Effector CD4-positive, alpha-beta T cell (primary cell): Measurements from ENCODE around the gene C17orf107.
"Not testable (repeated sequence)": the region's sequence is repeated elsewhere in the genome, so short reads cannot be mapped to it uniquely, and the experiment has no call there.

Source experiments
- DNase-seq: peaks from one replicate; pipeline ENCODE4 v3.0.0-alpha.2; 2020

Gene C17orf107

GRCh38 chr17:4901108-4901647 lies 1.8 kb downstream of the C17orf107 start:
- no peak for DNase-seq

GRCh38 chr17:4901648-4902344 lies 2.5 kb downstream of the C17orf107 start:
- DNase-seq = no peak

- no peak for DNase-seq
Measured at GRCh38 chr17:4902540-4902939, 3.2 kb downstream of the C17orf107 start.

- DNase-seq = peak; percentile 73
Measured at GRCh38 chr17:4903051-4903818, 3.9 kb downstream of the C17orf107 start, which contains the start of gene CHRNE. TSS of gene CHRNE (minus strand) at chr17:4903098. CDS start at chr17:4903063, 35 bp downstream.

- not testable (repeated sequence) for DNase-seq
Measured at GRCh38 chr17:4906642-4907041, 7.3 kb downstream of the C17orf107 start.

GRCh38 chr17:4908301-4908700 lies 9.0 kb downstream of the C17orf107 start:
- DNase-seq = no peak

GRCh38 chr17:4908711-4909496 lies 9.6 kb downstream of the C17orf107 start:
- DNase-seq = peak; percentile 44

- no peak for DNase-seq
Measured at GRCh38 chr17:4913994-4914393, 14.7 kb downstream of the C17orf107 start.

- not testable (repeated sequence) for DNase-seq
Measured at GRCh38 chr17:4914551-4914950, 15.2 kb downstream of the C17orf107 start.

GRCh38 chr17:4919511-4920047 lies 20.2 kb downstream of the C17orf107 start:
- DNase-seq = no peak

- DNase-seq = no peak
Measured at GRCh38 chr17:4920351-4921048, 21.2 kb downstream of the C17orf107 start.

- no peak for DNase-seq
Measured at GRCh38 chr17:4921320-4921719, 22.0 kb downstream of the C17orf107 start.

GRCh38 chr17:4926577-4927335 lies 27.4 kb downstream of the C17orf107 start:
- DNase-seq = not testable (repeated sequence)

GRCh38 chr17:4928881-4929280 lies 29.5 kb downstream of the C17orf107 start:
- DNase-seq = no peak

GRCh38 chr17:4931963-4932362 lies 32.6 kb downstream of the C17orf107 start, which contains the start of gene GP1BA:
TSS of gene GP1BA (plus strand) at chr17:4932277. CDS start at chr17:4932605, 328 bp downstream.
- DNase-seq = no peak

GRCh38 chr17:4932756-4933155 lies 33.4 kb downstream of the C17orf107 start:
- DNase-seq = no peak

- no peak for DNase-seq
Measured at GRCh38 chr17:4933646-4934045, 34.3 kb downstream of the C17orf107 start.

GRCh38 chr17:4934173-4934979 lies 35.0 kb downstream of the C17orf107 start:
- DNase-seq = no peak

GRCh38 chr17:4935650-4936049 lies 36.3 kb downstream of the C17orf107 start:
- DNase-seq = no peak

- no peak for DNase-seq
Measured at GRCh38 chr17:4936436-4936835, 37.1 kb downstream of the C17orf107 start.
